Tracheal epithelial cell (primary cell): ENCODE results near the gene CR1. TPM values are rescaled to one million over a fixed set of nuclear protein-coding genes. Genes with fewer than 3 reads are reported as not detected.

ENCODE experiments used
- total RNA-seq: library from RNA; depleted of rRNA; stranded (reverse); fragments of >200 nt; gene quantifications from 2 replicates; pipeline ENCODE4 v1.2.1, GENCODE V29; 2014

Gene CR1
- total RNA-seq: not detected in 2 replicates

DNA sequence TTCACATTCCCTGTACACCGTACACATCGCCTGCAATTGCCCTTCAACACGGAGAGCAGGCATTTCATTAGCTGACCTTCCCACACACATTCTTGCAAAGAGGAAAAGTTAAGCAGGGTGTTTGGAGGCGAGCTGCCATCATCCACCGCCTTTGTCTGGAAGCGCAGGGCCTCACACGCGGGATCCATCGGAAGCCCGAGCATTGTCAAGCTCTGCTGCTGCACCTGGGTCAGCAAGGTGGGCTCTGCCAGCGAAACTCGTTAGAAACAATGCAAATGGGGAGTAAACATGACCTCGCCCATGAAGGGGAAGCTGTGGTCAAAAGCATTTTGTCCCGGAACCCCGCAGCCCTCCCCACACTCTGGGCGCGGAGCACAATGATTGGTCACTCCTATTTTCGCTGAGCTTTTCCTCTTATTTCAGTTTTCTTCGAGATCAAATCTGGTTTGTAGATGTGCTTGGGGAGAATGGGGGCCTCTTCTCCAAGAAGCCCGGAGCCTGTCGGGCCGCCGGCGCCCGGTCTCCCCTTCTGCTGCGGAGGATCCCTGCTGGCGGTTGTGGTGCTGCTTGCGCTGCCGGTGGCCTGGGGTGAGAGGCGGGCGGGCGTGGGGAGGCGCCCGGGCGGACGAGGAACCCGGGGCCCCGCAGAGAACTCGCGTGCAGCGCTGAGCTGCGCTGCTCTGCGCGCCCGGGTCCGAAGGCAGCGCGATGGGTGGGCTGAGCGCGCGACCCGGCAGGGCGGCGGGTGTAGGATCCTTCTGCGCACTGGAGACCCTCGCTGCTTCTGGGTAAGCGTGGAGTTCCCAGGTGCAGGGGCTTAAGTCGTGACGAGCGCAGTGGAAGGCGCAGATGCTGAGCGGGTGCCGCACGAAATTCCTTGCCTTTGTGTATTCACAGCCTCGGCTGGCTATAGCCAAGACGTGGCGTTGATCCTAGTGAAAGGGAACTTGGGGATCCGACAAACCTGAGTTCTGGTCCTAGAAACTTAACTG, at the start of gene CR1:
Gene CR1 (plus strand): TSS at position 357 of the 992 bp plus-strand sequence. CDS start 111 bp downstream, at position 468.

DNA sequence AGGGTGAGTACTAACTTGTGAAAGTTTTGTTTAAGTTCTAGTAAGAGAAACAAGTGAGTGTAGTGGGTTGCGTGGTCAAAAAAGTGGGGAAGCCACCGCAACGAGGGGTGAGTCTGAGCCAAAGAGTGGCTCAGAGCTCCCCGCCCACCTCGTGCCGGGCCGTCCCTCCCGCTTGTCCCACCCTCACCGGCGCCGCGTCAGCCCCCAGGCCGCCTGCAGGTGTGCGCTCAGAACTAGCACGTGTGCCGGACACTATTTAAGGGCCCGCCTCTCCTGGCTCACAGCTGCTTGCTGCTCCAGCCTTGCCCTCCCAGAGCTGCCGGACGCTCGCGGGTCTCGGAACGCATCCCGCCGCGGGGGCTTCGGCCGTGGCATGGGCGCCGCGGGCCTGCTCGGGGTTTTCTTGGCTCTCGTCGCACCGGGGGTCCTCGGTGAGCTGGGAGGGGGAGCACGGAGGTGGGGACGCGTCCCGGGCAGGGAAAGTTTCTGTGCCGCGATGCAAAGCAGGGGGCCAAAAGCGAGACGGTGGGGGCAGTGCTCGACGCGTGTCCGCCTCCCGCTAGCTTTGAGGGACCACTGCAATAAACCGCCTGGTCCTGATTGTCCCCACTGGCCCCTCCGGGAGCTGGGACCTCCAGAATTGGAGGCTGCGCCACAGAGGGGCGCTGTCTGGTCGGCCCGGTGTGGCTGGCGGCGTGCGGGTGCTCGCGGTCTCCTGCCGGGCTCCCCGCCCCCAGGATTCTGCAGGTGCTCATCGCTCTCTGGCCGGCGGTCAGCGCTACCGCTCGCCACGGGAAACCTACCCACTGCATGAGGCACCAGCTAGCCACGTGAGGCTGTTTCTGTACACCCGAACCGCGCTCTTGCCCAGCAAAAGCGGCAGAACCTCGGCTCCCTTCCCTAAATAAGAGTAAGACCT, 41.7 kb upstream of the CR1 start, which contains the start of gene CR2:
Gene CR2 (plus strand): TSS at position 283 of the 919 bp plus-strand sequence. CDS start 91 bp downstream, at position 374.

DNA sequence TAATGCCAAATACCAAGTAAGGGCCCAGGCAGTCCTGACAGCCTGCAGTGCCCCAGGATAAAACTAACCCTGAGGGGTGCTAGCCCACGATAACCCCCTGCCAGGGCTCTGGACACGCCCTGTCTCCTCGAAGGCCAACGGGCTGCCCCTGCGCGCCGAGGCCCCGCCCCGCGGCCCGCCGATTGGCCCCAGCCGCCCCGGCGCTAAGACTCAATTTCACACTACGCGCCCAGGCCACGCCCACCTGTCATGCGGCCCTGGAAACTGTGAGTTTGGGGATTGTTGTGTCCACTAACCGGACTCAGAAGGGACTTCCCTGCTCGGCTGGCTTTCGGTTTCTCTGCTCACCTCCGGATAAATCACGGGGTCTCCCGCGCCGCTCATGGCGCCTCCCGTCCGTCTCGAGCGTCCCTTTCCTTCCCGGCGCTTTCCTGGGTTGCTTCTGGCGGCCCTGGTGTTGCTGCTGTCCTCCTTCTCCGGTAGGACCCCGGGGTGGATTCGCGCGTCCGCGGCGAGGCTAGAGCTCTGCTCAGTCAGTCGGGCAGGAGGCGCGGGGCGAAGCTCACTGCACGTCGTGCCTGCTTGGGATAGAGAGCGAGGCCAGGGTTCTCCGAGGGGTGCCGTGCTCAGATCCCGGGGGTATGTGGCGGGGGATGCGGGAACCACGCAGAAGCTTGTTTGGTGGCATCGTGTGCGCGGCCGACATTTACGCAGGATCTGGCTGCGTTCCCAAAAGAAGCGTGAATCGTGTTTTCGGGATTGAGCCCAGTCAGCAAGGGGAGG, 149.1 kb downstream of the CR1 start, which contains the start of gene CR1L:
Gene CR1L (plus strand): TSS at position 282 of the 783 bp plus-strand sequence. CDS start 101 bp downstream, at position 383.

Other genes starting within 250 kb of the CR1 start
- gene CD55, start 174.5 kb upstream of the CR1 start, total RNA-seq: 31.8 and 79.3 TPM in 2 replicates
- 0.21 TPM in 1 of 2 replicates, not detected in the other for gene CR2, start 41.8 kb upstream of the CR1 start, total RNA-seq
- gene CR1L, start 149.0 kb downstream of the CR1 start, total RNA-seq: not detected in 2 replicates